HG03135 (cell line): ENCODE data around the gene PRR33.

Experiments
- ATAC-seq: cut with Tn5 transposase; IDR thresholded peaks from one replicate; pipeline ENCODE4 v1.9.1; 2021; ENCODE audit warnings: mild to moderate bottlenecking, moderate library complexity; ENCODE audit not compliant: unreplicated experiment

PRR33 gene

DNA sequence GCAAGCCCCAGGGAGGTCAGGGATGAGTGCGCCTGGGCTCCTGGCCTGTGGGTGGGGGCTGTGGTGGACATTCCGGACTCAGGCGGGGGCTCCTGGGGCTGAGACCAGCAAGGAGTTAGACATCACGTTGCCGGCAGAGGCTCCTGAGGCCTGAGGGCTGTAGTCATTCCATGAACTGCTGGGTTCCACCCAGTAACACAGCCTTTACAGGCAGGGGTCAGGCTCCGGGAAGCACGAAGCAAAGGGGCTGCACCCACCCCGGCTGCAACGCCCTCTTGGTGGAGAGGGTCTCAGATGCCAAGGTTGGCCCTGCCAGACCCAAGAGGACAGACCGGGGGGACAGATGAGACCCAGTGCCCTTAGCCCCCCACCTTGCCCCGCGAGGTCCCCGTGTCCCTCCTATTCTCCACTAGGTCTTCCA is 36.8 kb upstream of the PRR33 start:
- ATAC-seq = no peak

GRCh38 chr11:1927848-1928469 is 36.3 kb upstream of the PRR33 start:
- ATAC-seq = no peak

DNA sequence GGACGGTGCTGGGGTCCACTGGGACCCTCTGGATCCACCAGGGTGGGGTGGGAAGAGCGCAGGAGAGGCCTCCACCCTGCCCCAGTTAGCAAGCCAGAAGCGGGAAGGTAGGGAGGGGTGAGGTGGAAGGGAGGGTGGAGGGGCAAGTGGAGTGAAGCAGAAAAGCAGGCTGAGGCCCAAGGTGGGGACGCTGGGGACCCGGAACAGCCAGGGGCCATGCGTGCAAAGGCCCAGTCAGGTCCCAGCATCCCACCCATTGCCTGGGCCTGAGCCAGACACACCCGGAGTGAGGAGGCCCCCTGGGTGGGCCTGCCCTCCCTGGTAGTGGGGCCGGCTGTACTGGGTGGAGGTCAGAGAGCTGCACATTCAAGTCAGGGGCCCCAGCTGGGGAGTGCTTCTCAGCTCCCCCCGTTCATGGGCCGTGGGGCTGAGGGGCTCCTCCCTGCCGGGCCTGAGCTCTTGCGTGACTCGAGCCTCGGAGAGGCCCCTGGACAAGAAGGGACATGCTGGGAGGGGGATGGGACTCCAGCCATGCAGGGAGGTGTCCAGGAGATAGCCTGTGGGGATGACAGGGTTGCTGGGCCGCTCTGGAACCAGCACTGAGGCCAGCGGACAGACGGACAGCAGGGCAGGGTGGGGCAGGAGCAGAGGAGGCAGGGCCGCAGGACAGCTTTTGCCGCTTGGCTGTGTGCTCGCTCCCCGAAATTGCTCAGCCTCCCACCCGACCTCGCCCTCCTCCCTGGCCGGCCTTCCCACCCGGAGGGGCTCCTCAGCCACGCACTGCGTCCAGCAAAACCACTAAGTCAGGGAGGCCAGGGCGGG is 35.5 kb upstream of the PRR33 start:
- ATAC-seq = no peak

GRCh38 chr11:1926156-1927025 is 34.7 kb upstream of the PRR33 start:
- no peak for ATAC-seq

DNA sequence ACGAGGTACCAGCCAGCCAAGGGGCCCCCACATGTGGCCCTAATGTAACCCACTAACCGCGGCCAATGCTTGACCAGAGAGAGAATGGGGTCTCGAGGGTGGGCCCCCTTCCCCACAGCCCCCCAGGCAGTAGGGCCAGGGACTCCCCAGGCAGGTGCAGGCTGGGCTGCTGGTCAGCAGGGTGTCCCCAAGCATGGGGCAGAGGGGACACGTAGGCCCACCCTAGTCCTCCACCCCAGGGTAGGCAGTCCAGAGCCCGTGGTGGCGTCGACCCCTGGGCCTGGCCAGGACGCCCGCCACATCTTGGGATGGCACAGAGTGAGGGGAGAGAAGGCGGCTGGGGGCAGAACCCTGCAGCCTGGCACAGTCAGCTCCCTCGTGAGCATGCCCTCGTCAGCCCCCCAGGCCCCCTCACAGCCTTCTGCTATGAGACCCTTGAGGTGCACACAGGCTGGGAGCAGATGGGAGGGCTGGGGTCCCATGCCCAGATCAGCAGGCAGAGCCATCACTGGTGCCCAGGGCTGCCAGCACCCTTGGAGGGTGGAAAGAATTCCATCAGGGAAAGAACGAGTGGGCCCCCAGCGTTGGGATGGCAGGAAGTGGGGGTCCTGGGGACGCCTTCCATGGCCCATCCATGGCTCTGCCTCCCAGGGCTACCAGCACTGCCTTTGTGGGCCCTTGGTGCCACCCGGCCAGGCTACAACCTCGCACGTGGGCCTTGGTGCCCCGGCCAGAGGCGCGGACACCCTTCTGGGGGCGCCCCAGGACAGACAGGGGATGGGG is 33.9 kb upstream of the PRR33 start:
- ATAC-seq = no peak

- ATAC-seq = no peak
These were observed 33.1 kb upstream of the PRR33 start for GRCh38 chr11:1924646-1925372.

- ATAC-seq = no peak
These were observed 32.5 kb upstream of the PRR33 start for GRCh38 chr11:1924181-1924580.

GRCh38 chr11:1923201-1923956 is 31.7 kb upstream of the PRR33 start:
- no peak for ATAC-seq

DNA sequence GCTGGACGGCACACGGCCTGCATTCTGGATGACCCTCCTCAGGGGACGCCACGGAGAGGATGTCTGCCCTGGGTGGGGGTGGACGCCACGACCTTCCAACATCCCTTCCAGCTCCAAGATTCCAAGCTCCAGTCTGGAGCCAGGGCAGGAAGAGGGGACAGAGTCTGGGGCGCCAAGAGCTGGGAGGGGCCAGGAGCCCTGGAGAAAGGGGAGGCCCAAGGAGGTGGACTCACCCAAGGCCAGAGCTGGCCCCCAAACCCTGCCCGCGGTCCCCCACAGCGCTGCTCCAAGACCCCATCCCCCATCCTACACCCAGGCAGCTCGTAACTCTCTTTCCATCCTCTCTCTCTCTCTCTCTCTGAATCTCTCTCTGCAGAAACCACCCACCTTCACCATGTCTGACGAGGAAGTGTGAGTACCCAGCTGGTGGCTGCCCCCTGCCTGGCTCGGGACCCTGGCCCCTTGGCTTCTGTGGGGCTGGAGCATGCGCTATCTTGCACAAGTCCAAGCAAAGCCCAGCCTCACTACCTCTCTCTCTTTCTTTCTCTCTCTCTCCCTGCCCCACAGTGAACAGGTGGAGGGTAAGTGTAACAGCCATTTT is 30.9 kb upstream of the PRR33 start:
- ATAC-seq = no peak

DNA sequence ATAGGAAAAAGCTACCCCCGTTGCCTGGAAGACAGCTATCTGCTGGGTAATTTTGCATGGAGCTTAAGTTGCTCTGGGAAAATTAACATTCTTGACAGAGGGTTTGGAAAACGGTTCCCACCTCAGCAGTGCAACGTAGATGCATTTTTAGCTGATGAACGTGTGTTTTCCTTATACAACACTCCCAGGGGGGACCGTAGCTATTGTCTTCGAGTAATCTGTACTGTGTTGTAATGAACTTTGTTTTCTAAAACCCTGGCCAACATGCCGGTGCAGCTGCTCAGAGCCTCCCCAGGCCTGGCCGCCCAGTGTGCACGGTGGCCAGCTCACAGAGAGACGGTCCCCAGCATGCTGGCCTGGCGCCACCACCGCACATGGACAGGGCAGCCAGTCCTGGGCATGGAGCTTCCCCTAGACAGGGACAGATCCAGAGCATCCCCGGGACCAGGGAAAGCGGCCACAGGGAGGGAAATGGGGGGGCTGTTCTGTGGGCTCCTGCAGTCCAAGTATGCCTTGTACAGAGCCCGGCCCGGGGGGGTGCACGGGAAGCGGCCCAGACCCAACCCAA is 30.0 kb upstream of the PRR33 start:
- ATAC-seq = no peak

DNA sequence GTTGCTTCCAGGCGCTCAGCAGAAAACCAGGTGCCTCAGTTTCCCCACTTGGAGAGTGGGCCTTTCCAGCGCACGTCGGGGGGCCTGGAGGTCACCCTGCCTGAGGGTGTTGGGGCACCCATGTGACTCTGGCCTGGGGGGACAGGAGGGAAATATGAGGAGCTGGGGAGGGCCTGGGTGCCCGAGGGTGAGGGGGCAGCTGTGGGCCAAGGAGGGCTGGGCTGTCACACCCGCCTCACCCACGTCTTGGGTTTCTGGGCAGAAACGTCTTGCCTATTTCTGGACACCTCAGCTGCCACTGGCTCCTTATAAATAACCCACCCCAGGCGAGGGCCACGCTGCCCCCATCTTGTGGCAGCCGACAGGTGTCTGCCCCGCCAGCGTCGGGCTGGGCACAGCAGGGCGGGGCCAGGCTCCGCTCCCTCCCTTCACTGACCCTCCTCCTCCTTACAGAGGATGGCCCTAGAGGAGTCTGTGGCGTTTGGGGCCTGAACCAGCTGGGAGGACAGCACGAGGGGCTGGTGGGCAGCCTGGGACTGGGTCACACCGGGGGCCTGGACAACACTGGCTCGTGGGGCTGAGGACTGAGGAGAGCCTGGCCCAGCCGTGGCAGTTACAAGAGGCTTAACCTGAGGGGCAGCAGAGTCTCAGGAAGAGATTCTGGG is 29.3 kb upstream of the PRR33 start:
- no peak for ATAC-seq

DNA sequence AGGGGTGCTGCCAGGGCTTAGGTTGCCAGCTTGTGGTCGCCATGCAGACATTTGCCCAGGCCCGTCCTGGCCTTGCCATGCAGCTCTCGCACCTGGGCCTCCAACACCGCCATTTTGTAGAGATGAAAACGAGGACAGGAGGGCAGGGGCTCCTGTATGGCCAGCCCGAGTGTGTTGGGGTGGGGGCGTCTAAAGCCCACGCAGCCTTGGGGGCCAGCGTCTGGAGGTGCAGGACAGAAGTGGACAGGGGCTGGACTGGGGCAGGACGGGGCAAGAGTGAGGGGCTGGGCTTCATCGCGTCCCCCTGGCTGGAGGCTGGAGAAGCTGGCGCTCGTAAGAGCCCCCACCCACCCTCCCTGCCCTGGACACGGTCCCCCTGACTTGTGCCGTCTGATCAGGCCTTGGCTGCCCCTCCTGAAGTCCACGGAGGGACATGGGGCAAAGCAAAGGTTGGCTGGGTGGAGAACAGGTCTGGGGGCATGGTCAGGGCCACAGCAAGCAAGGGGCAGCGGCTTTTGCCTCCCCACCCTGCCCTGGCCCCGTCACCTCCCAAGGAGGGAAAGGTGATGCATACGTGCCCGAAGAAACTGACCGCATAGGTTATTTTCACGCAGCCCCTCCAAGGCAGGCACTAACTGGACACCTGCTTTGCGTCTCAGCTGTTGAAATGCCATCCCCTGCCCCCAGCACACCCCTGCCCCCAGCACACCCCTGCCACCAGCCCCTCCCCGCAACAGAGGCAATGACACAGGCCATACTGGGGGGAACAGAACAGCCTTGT is 28.6 kb upstream of the PRR33 start:
- ATAC-seq = no peak

DNA sequence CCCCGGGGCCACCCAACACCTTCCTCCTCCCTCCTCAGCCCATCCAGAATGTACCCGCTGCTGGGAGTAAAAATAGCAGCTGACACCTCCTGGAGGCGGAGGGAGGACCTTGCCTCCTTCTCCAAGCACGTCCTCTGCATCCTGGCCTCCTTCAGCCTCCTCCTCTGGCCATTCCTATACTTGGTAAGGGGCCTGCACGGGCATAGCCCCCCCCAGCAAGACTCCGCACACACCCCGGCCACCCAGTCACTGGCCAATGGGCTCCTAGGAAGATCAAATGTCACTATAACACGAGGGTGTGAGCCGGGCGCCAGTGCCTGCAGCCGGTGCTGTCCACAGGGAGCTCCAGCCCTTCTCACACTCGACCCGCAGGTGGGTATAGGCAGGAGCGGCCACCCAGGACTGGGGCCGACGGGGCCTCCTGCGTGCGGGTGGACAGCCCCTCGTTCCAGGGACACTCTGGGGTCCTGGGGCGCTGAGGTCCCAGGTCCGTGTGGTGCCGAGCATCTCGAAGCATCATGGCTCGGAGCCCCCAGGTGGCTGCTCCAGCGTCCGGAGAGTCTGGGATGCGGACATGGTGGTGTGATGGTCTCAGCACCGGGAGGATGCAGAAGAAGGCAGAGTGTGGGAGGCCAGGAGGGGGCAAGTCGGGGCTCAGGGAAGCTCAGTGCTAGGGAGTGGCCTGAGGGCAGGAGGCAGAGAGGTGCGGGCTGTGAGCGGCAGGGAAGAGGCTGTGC is 27.9 kb upstream of the PRR33 start, which contains the start of gene TNNT3:
TSS of gene TNNT3 (plus strand) at position 313 of the 737 bp plus-strand sequence. CDS start 3,172 bp downstream, outside the sequence.
- ATAC-seq = no peak

- ATAC-seq = no peak
These were observed 27.0 kb upstream of the PRR33 start for GRCh38 chr11:1918436-1919315.
